Measurements from ENCODE around the gene SMYD1.

DNA sequence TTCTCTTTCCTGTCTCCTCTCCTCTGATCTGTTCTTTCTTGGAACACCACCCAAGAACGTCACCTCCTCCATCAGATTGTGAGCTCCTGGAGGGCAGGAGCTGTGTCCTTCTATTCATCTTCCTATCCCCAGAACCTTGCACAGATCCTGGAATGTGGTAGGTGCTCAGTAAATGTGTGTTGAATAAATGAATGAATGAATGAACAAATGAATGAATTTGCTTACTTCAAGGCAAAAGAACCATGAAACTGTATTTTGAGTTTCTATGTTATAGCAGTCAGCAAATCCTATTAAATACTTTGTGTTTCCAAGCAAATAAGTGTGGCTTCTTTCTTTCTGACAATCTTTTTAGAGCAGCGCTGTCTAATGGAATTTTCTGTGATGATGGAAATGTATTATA is 45.4 kb downstream of the SMYD1 start:
- TF ChIP-seq CTCF (IDR thresholded peaks at IDR 0.05) (no peak), EZH2 (IDR thresholded peaks at IDR 0.05) (no peak), EZH2phosphoT487 (IDR thresholded peaks at IDR 0.05) (no peak)

Data from neural progenitor cell (in vitro differentiated cells).